HepG2 (cell line): ENCODE results near the gene DPH3. TPM values are rescaled to one million over a fixed set of nuclear protein-coding genes. Genes with fewer than 3 reads are reported as not detected.

Source experiments
- ADNP ChIP-seq: sonication (generic); formaldehyde crosslinking; IDR thresholded peaks from 2 replicates; pipeline ENCODE4 v1.4.0; 2020; ENCODE audit warnings: missing genetic modification reagents
- KDM6A ChIP-seq: IDR thresholded peaks from 2 replicates; pipeline ENCODE4 v1.6.1; 2016; ENCODE audit warnings: low read depth
- MTF2 ChIP-seq: sonication (generic); formaldehyde crosslinking; IDR thresholded peaks from 2 replicates; pipeline ENCODE4 v1.5.0; 2020; ENCODE audit warnings: missing genetic modification reagents, borderline replicate concordance
- MYPOP ChIP-seq: sonication (generic); formaldehyde crosslinking; IDR thresholded peaks from 2 replicates; pipeline ENCODE4 v1.8.1; 2023; ENCODE audit warnings: mild to moderate bottlenecking, moderate library complexity, missing genetic modification reagents
- NFE2 ChIP-seq: sonication (generic); formaldehyde crosslinking; IDR thresholded peaks from 2 replicates; pipeline ENCODE4 v1.4.0; 2020; ENCODE audit warnings: missing genetic modification reagents
- NR0B2 ChIP-seq: sonication (generic); formaldehyde crosslinking; IDR thresholded peaks from 2 replicates; pipeline ENCODE4 v1.4.0; 2020; ENCODE audit warnings: mild to moderate bottlenecking, missing genetic modification reagents
- SALL2 ChIP-seq: sonication (generic); formaldehyde crosslinking; IDR thresholded peaks from 2 replicates; pipeline ENCODE4 v1.8.1; 2023; ENCODE audit warnings: mild to moderate bottlenecking, missing genetic modification reagents, inconsistent platforms
- SKI ChIP-seq: fragments of 450-650 bp; IDR thresholded peaks from one replicate; pipeline ENCODE4 v1.6.1; 2018; ENCODE audit warnings: mild to moderate bottlenecking; ENCODE audit not compliant: partially characterized antibody
- SNAPC4 ChIP-seq: sonication (generic); formaldehyde crosslinking; IDR thresholded peaks from 2 replicates; pipeline ENCODE4 v1.4.0; 2020; ENCODE audit warnings: mild to moderate bottlenecking, missing genetic modification reagents
- SRF ChIP-seq: IDR thresholded peaks from 2 replicates; pipeline ENCODE4 v1.6.1; 2011; ENCODE audit warnings: mild to moderate bottlenecking, low read depth, low read length, moderate library complexity
- TBX2 ChIP-seq: sonication (generic); formaldehyde crosslinking; IDR thresholded peaks from 2 replicates; pipeline ENCODE4 v1.5.0; 2020; ENCODE audit warnings: missing genetic modification reagents, mild to moderate bottlenecking, borderline replicate concordance
- TEF ChIP-seq: sonication (generic); formaldehyde crosslinking; IDR thresholded peaks from 2 replicates; pipeline ENCODE4 v1.5.0; 2020; ENCODE audit warnings: missing genetic modification reagents
- ZNF382 ChIP-seq: sonication (generic); formaldehyde crosslinking; IDR thresholded peaks from 2 replicates; pipeline ENCODE4 v1.5.0; 2020; ENCODE audit warnings: missing genetic modification reagents, mild to moderate bottlenecking, borderline replicate concordance
- ZNF646 ChIP-seq: sonication (generic); formaldehyde crosslinking; IDR thresholded peaks from 2 replicates; pipeline ENCODE4 v1.9.0; 2021; ENCODE audit warnings: mild to moderate bottlenecking, missing genetic modification reagents
- ZSCAN9 ChIP-seq: IDR thresholded peaks from 2 replicates; pipeline ENCODE4 v1.6.1; 2016; ENCODE audit warnings: borderline replicate concordance
- polyA plus RNA-seq, 8 experiments: library from polyadenylated mRNA; depleted of rRNA in 3 of 8; stranded (reverse) in 7 of 8; unstranded in 1 of 8; fragments of >200 nt; fragmentation: Illumina TruSeq in 4 of 8; extraction: Trizol in 4 of 8; gene quantifications; 2 replicates each; pipeline versions ENCODE4 v1.2.1 to v1.2.3, GENCODE V29; 2011 to 2016; ENCODE audit warnings: low read depth in 4 of 8, missing spikeins in 1 of 8, mixed read lengths in 1 of 8; ENCODE audit not compliant: insufficient read depth in 1 of 8
- total RNA-seq, 5 experiments: library from RNA; depleted of rRNA; stranded (reverse); fragments of >200 nt; fragmentation: Illumina TruSeq; extraction: Trizol; gene quantifications; 2 replicates each; pipeline ENCODE4 v1.2.3, GENCODE V29; 2016; ENCODE audit warnings: low read depth in 1 of 5

Gene DPH3
- total and polyA plus RNA-seq, 2 of the 13 experiments (the other 11 are each of a cell fraction or from before 2014, with no cell fraction given): 18.3 to 21.6 TPM

- no peak; the same call in 1 of the 2 replicates for TF ChIP-seq SNAPC4
- no peak for TF ChIP-seq SRF
- TF ChIP-seq NFE2 (CRISPR knock-in tag): no peak
- TF ChIP-seq KDM6A (CRISPR knock-in tag): no peak
- TF ChIP-seq ZNF382 (CRISPR knock-in tag): no peak
- no peak for TF ChIP-seq MYPOP (CRISPR knock-in tag)
- no peak for TF ChIP-seq ZSCAN9 (CRISPR knock-in tag)
- TF ChIP-seq SKI: no peak
- TF ChIP-seq TBX2 (CRISPR knock-in tag): no peak
- no peak for TF ChIP-seq ADNP
- TF ChIP-seq SALL2 (CRISPR knock-in tag): no peak
- TF ChIP-seq NR0B2 (CRISPR knock-in tag): no peak
- TF ChIP-seq TEF (CRISPR knock-in tag): no peak
- no peak for TF ChIP-seq MTF2 (CRISPR knock-in tag)
- TF ChIP-seq ZNF646 (CRISPR knock-in tag): no peak
Observed at GRCh38 chr3:16247282-16248061, 17.3 kb downstream of the DPH3 start (continued).
